DOHH2 (cell line): ENCODE measurements around the gene RFTN2.

Experiments used
- CTCF ChIP-seq: fragments of 200-600 bp; sonication (generic); IDR thresholded peaks from one replicate; pipeline ENCODE4 v1.5.1; 2014; ENCODE audit warnings: antibody characterized with exemption, mild to moderate bottlenecking, low read depth, low read length; ENCODE audit not compliant: poor library complexity, severe bottlenecking
- EZH2phosphoT487 ChIP-seq: fragments of 200-600 bp; sonication (generic); IDR thresholded peaks from 2 replicates; pipeline ENCODE4 v1.6.1; 2017; ENCODE audit warnings: borderline replicate concordance, mild to moderate bottlenecking, antibody characterized with exemption, low read length, moderate library complexity, mixed read lengths

DNA sequence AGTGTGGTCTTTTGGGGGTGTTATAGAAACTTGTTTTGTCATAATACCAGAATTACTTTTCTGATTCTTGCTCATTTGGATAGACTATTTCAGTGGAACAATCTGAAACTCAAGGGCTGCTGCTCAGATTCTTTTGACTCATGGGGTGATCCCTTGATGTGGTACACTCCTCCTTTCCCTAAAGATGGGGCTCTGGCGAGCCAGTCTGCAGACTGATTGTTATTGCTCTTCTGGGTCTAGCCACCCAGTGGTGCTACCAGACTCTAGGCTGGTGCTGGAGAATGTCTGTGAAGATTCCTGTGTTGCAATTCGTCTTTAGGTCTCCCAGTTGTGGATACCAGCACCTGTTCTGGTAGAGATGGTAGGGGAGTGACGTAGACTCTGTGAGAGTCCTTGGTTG is 25.6 kb upstream of the RFTN2 start:
- TF ChIP-seq CTCF (no peak), EZH2phosphoT487 (no peak)
